NT2/D1 (cell line): ENCODE data around the gene KRTAP4-12.
"Not testable (repeated sequence)": the region's sequence is repeated elsewhere in the genome, so short reads cannot be mapped to it uniquely, and the experiment has no call there.

Experiments
- SUZ12 ChIP-seq: IDR thresholded peaks from 2 replicates; pipeline ENCODE4 v1.6.1; 2011; ENCODE audit not compliant: insufficient read length, insufficient read depth; ENCODE audit errors: extremely low read depth
- YY1 ChIP-seq: IDR thresholded peaks from 2 replicates; pipeline ENCODE4 v1.6.1; 2011; ENCODE audit not compliant: insufficient read length, insufficient read depth

- TF ChIP-seq YY1, SUZ12: not testable (repeated sequence)
These were observed 19.5 kb downstream of the KRTAP4-12 start for GRCh38 chr17:41104386-41105038.
